Effector memory CD8-positive, alpha-beta T cell (primary cell): ENCODE results near the gene RPP38.
A peak's percentile ranks its signal among the peaks of the same experiment; 100 is the strongest.

ENCODE experiments used
- ATAC-seq: fragments of 150-1000 bp; cut with Tn5 transposase; replicated peaks from 2 replicates; pipeline ENCODE4 v1.10.0; 2021; ENCODE audit warnings: mild to moderate bottlenecking, moderate library complexity
- DNase-seq, 3 experiments: peaks; one replicate each; pipeline ENCODE4 v3.0.0; 2021
- H3K27ac Mint-ChIP-seq, 2 donors: one replicate each; pipeline ENCODE4 v1.8.0; 2022; ENCODE audit warnings: mild to moderate bottlenecking in 2 of 2, mixed read lengths in 2 of 2, moderate library complexity in 2 of 2
- H3K27me3 Mint-ChIP-seq, 2 donors: one replicate each; pipeline ENCODE4 v1.8.0; 2022; ENCODE audit warnings: mixed read lengths in 2 of 2
- H3K36me3 Mint-ChIP-seq: one replicate; pipeline ENCODE4 v1.8.0; 2022; ENCODE audit warnings: mild to moderate bottlenecking, moderate library complexity, mixed read lengths; ENCODE audit not compliant: insufficient read depth
- H3K4me1 Mint-ChIP-seq, 2 donors: one replicate each; pipeline ENCODE4 v1.8.0; 2022; ENCODE audit warnings: low read depth in 2 of 2, mixed read lengths in 2 of 2
- H3K4me3 Mint-ChIP-seq, 2 donors: one replicate each; pipeline ENCODE4 v1.8.0; 2022; ENCODE audit warnings: mild to moderate bottlenecking in 2 of 2, mixed read lengths in 2 of 2, moderate library complexity in 2 of 2
- H3K9me3 Mint-ChIP-seq, 2 donors: one replicate each; pipeline ENCODE4 v1.8.0; 2022; ENCODE audit warnings: mixed read lengths in 2 of 2
- total RNA-seq, 9 experiments: gene quantifications; one replicate each; lab custom pipeline; 2026; lab: John Stamatoyannopoulos, UW

Gene RPP38, protein sequence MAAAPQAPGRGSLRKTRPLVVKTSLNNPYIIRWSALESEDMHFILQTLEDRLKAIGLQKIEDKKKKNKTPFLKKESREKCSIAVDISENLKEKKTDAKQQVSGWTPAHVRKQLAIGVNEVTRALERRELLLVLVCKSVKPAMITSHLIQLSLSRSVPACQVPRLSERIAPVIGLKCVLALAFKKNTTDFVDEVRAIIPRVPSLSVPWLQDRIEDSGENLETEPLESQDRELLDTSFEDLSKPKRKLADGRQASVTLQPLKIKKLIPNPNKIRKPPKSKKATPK
- 6.7 to 28.1 (median 23.8) reads per million in 9 experiments for total RNA-seq

DNA sequence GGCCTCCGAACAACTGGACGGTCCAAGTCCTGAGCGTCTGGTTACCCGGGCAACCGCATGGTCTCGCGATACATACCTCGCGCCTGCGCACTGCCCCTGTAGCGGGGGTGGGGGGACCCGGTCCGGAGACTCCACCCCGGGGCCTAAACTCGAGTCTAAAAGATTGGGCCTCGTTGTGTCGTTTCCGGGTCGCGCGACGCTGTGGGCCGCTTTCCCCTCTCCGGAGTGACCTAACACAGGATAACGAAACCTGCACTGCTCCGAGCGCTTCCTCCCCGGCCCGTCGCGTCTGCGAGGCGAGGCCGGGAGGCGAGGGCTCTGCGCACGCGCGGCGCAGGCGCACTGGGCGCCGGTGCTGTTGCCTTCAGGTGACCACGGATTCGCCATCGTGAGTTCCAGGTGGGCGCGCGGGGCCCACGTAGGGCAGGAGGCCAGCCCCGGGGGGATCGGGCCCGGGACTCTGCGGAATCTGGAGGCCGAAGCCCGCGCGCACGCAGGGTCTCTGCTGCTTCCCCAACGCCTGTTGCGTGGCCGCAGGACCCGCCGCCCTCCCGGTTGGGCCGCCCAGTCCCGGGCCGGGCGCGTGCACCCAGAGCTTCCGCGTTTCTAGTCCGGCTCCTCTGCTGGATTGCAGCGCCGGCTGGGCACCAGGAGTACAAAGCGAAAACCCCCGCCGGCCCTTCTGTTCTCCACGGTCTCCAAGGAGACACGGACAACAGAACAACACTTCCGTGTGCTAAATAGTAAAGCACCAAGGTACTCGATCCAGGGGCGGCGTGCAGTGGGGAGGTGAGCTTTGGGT, at the start of gene RPP38:
Gene RPP38, plus strand, starts transcription at position 345 of the 802 bp plus-strand sequence. CDS start 5,960 bp downstream, outside the sequence.
- H3K27ac Mint-ChIP-seq, result peak within 1 kb of the TSS; percentile 99
- ATAC-seq, result peak; percentile 83
- peaks cover 35% of the 10 kb centered on the region for H3K36me3 Mint-ChIP-seq
- no peaks in the 10 kb centered on the region for H3K9me3 Mint-ChIP-seq
- peak; percentile 94 to 95 (median 95) for DNase-seq
- peaks cover 23 to 29% of the 10 kb centered on the region in 2 donors for H3K4me1 Mint-ChIP-seq
- peak within 1 kb of the TSS; percentile 94 to 95 for H3K4me3 Mint-ChIP-seq
- H3K27me3 Mint-ChIP-seq, result no peaks in the 10 kb centered on the region

DNA sequence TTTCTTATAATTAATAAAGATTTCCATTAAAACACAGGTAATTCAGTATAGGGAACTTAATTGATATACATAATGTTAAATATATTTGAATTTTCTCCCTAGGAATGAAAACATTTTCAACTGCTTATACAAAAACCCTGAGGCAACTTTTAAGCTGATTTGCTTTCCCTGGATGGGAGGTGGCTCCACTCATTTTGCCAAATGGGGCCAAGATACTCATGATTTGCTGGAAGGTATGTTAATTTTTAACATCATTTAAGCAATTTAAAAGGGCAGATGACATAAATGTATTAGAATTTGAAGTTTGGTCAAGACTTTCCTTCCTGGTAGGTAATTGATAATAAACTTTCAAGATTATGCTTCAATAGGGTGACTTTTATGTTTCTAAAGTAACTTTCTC, 47.6 kb upstream of the RPP38 start:
- Mint-ChIP-seq H3K4me3 (no peak overlapping the region), H3K27me3 (peaks cover 12 to 14% of the 10 kb centered on the region in 2 donors), H3K27ac (no peak overlapping the region), H3K36me3 (no peaks in the 10 kb centered on the region), H3K9me3 (no peaks in the 10 kb centered on the region), H3K4me1 (no peaks in the 10 kb centered on the region)
- DNase-seq (no peak), ATAC-seq (no peak)

DNA sequence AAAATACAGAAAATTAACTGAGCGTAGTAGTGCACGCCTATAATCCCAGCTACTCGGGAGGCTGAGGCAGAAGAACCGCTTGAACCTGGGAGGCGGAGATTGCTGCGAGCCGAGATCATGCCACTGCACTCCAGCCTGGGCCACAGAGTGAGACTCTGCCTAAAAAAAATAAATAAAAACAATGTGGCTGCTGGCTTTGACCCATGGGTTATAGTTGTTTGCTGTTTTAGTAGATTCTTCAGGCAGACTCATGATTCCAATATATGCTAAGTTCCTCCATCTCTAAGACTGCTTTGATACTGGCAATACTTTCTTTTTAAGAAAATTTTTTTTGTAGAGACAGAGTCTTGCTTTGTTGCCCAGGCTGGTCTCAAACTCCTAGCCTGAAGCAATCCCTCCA, 45.0 kb upstream of the RPP38 start:
- no peak overlapping the region for H3K4me3 Mint-ChIP-seq
- DNase-seq, result no peak
- H3K4me1 Mint-ChIP-seq, result no peaks in the 10 kb centered on the region
- H3K36me3 Mint-ChIP-seq, result no peaks in the 10 kb centered on the region
- no peak for ATAC-seq
- H3K27ac Mint-ChIP-seq, result no peak overlapping the region
- no peaks in the 10 kb centered on the region for H3K9me3 Mint-ChIP-seq
- peaks cover 13 to 15% of the 10 kb centered on the region in 2 donors for H3K27me3 Mint-ChIP-seq

DNA sequence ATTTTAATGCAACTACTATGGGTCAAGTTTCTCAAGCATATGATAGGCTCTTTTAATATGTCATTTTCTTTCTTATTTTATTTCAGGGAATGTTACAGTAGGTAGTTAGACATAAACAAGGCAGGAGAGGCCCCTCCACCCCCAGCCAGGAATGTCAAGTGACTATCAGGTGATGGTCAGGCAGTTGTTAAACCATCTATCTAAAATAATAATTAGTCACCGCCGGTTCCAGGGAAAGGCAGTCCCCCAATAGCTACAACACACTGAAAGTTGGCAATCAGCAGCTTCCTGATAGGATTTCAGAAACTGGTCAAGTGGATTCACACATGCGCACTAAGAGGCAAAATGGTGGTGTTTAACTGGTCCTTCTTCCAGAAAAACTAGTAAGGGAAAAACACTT, 44.1 kb upstream of the RPP38 start:
- ATAC-seq (no peak), DNase-seq (no peak)
- H3K4me3 Mint-ChIP-seq, result no peak overlapping the region
- H3K27ac Mint-ChIP-seq, result no peak overlapping the region
- H3K27me3 Mint-ChIP-seq, result peaks cover 17 to 20% of the 10 kb centered on the region in 2 donors
- no peaks in the 10 kb centered on the region for H3K9me3 Mint-ChIP-seq
- no peaks in the 10 kb centered on the region for H3K4me1 Mint-ChIP-seq
- H3K36me3 Mint-ChIP-seq, result no peaks in the 10 kb centered on the region

DNA sequence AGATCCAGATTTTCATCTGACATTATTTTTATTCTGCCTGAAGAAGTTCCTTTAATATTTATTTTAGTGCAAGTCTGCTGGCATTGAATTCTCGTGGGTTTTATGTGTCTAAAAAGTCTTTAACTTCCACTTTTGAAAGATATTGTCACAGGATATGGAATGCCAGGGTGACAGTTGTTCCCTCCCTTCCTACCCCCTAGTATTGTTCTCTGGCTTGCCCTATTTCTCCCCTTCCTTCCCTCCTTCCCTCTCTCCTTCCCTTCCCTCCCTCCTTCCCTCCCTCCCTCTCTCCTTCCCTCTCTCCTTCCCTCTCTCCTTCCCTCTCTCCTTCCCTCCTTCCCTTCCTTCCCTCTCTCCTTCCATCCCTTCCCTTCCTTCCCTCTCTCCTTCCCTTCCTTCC, 38.5 kb upstream of the RPP38 start:
- H3K4me3 Mint-ChIP-seq, result no peak overlapping the region
- no peak overlapping the region for H3K27ac Mint-ChIP-seq
- no peaks in the 10 kb centered on the region for H3K4me1 Mint-ChIP-seq
- ATAC-seq (no peak), DNase-seq (no peak)
- peaks cover 45 to 51% of the 10 kb centered on the region in 2 donors for H3K27me3 Mint-ChIP-seq
- peaks cover 3 to 21% of the 10 kb centered on the region in 2 donors for H3K9me3 Mint-ChIP-seq
- H3K36me3 Mint-ChIP-seq, result no peaks in the 10 kb centered on the region

DNA sequence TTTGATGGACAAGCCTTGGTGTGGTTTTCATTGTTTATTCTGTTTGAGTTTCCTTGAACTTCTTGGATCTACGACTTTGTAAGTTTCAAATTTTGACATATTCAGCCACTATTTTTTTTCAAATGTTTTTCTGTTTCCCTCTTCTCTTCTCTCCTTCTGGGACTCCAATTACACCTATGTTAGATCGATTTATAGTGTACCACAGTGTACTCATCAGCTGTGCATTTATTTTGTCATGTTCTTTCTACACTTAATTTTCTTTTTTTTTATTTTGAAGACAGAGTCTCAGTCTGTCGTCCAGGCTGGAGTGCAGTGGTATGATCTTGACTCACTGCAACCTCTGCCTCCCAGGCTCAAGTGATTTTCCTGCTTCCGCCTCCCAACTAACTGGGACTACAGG, 37.2 kb upstream of the RPP38 start:
- Mint-ChIP-seq H3K4me1 (no peaks in the 10 kb centered on the region), H3K9me3 (peaks cover 3 to 21% of the 10 kb centered on the region in 2 donors), H3K27me3 (peaks cover 47 to 48% of the 10 kb centered on the region in 2 donors), H3K36me3 (no peaks in the 10 kb centered on the region), H3K27ac (no peak overlapping the region), H3K4me3 (no peak overlapping the region)
- ATAC-seq (no peak), DNase-seq (no peak)

DNA sequence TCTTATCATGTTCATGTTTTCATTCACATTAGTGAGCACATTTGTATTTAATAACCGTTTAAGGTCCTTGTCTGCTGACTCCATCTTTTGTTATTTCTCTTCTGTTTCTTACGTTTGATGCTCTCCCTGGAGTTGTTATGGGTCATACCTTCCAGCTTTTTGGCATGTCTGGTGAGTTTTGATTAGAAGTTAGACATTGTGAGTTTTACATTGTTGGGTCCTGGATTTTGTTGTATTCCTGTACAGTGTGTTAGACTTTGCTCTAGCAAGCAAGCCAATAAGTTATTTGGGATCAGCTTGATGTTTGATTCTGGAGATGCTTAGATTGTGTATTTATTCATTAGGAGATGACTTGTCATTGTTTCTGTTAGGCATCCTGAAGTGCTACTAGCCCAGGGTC, 36.5 kb upstream of the RPP38 start:
- Mint-ChIP-seq H3K27me3 (peaks cover 50 to 54% of the 10 kb centered on the region in 2 donors), H3K4me3 (no peak overlapping the region), H3K9me3 (peaks cover 3 to 21% of the 10 kb centered on the region in 2 donors), H3K27ac (no peak overlapping the region), H3K4me1 (no peaks in the 10 kb centered on the region), H3K36me3 (no peaks in the 10 kb centered on the region)
- ATAC-seq (no peak), DNase-seq (no peak)

DNA sequence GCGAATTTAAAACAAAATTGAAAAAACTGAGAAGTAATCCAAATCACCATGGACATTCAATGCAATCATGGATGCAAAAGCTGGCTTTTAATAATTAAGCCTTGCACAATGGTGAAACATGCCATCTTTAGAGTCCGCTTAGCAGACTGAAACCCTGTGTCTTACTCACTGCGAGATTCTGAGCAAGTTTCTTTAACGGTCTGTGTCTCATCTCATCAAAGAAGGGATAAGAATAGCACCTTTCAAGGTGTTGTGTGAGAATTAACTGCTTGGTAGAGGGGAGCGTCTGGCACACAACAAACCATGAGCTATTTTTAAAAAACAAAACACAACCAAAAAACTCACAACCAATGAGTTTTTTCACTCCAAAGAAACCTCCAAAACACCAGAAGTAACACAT, 30.0 kb upstream of the RPP38 start:
- DNase-seq (no peak), ATAC-seq (no peak)
- Mint-ChIP-seq H3K27ac (no peak overlapping the region), H3K36me3 (no peaks in the 10 kb centered on the region), H3K27me3 (peaks cover 31 to 40% of the 10 kb centered on the region in 2 donors), H3K9me3 (no peaks in the 10 kb centered on the region), H3K4me3 (no peak overlapping the region), H3K4me1 (no peaks in the 10 kb centered on the region)

DNA sequence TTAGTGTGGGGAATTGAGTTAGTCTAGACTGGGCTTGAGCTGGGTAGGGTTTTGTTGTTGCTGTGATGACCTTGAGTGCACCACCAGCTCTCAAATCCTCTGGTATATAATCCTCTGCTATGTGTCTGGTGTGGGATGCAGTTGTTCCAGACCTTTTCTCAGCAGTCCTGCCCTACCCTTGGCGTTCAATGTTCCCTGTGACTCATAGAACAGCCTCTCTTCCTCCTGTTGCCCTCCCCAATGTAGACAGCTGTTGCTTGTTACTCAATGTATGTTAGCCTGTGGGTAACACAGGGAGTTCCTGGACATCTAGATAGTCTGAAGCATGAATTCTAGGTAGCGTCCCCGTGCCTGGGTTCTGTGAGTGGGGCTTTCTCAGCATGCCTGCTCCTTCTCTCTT, 28.4 kb upstream of the RPP38 start:
- no peaks in the 10 kb centered on the region for H3K9me3 Mint-ChIP-seq
- DNase-seq (no peak), ATAC-seq (no peak)
- H3K36me3 Mint-ChIP-seq, result no peaks in the 10 kb centered on the region
- no peak overlapping the region for H3K4me3 Mint-ChIP-seq
- no peak overlapping the region for H3K27ac Mint-ChIP-seq
- peaks cover 37 to 41% of the 10 kb centered on the region in 2 donors for H3K27me3 Mint-ChIP-seq
- no peaks in the 10 kb centered on the region for H3K4me1 Mint-ChIP-seq

DNA sequence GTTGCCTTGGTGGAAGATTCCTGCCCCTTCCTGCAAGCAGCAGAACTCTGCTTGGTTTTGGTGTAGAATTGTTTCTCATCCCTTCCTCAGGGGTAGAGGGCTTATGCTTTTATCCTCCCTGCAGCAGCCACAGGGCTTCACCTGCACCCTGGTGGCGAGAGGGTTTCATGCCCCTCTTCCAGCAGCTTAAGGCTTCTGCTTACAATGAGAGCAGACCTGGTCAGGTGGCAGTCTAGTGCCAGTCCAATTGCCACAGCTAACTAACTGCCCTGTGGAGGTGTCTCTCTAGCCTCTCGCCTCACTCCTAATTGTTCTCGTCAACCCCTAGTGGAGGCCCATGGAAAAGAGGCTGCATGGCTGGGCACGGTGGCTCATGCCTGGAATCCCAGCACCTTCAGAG, 27.9 kb upstream of the RPP38 start:
- Mint-ChIP-seq H3K9me3 (no peaks in the 10 kb centered on the region), H3K4me1 (no peaks in the 10 kb centered on the region), H3K4me3 (no peak overlapping the region), H3K27me3 (peaks cover 39 to 41% of the 10 kb centered on the region in 2 donors), H3K27ac (no peak overlapping the region), H3K36me3 (no peaks in the 10 kb centered on the region)
- ATAC-seq (no peak), DNase-seq (no peak)

DNA sequence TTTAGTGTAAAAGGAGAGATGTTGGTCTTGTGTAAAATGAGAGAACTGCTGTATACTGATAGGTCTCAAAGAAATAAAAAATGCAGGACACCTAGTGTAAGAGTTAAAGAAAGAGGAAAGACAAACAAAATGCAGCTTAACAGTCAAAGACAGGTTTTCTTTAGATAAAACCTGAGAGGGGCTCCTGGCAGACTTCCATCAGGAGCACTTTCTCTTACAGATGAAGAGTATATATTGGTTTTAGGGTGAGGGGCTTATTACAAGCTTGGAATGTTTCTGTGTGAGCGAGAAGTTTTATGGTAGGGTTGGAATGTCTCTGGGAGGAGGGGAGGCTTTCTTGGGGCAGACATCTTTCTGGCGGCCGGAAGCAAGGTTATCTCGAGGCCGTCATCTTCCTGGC, 24.8 kb upstream of the RPP38 start:
- Mint-ChIP-seq H3K27ac (no peak overlapping the region), H3K27me3 (peaks cover 24 to 25% of the 10 kb centered on the region in 2 donors), H3K9me3 (no peaks in the 10 kb centered on the region), H3K4me3 (no peak overlapping the region), H3K36me3 (peaks cover 5% of the 10 kb centered on the region), H3K4me1 (no peaks in the 10 kb centered on the region)
- ATAC-seq (no peak), DNase-seq (no peak)

DNA sequence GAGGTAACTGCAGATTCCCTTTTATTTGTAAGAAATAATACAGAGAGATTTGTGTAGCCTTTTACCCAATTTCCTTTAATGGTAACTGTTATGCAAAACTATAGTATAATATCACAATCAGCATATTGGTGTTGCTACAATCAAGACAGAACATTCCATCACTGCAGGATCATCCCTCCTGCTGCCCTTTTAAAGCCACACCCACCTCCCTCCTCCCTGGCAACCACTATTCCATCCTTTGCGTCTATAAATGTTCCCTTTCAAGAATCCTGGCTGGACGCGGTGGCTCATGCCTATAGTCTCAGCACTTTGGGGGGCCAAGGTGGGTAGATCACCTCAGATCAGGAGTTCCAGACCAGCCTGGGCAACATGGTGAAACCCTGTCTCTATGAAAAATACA, 21.7 kb upstream of the RPP38 start:
- Mint-ChIP-seq H3K27me3 (peaks cover 17 to 20% of the 10 kb centered on the region in 2 donors), H3K4me1 (no peaks in the 10 kb centered on the region), H3K9me3 (no peaks in the 10 kb centered on the region), H3K27ac (no peak overlapping the region), H3K36me3 (peaks cover 5% of the 10 kb centered on the region), H3K4me3 (no peak overlapping the region)
- no peak for ATAC-seq
- no peak for DNase-seq

DNA sequence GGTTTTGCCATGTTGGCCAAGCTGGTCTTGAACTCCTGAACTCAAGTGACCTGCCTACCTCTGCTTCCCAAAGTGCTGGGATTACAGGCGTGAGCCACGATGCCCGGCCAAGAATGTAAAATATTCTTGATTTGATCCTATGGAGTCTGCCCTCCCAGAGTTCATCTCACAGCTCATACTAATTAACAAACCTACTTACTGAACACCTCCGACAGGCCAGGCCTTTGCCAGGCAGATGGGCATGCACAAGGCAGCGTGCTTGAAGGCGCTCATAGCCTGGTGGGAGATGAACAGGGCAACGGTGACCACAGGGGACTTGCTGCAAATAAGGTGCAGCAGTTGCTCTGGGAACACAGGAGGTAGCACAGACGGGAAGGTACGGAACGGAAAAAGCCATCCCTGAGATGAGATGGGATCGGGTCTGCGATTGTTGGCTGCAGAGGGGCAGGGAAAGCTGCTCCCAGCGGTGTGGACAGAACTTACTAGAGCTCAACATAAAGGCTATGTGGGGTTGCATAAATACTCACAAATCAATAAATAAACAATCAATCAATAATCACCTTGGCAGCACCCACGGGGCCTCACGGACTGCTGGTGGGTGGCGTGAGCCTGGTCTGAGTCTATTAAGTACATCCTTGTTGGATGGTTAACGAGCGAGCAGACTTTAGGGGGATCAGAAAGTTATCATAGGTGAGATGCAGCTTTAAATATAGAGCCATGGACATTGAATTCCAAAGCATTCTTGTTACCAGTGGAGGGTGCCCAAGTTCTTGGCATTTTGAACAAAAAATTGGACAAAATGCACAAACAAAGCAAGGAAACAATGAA, 13.3 kb upstream of the RPP38 start:
- H3K4me1 Mint-ChIP-seq, result no peaks in the 10 kb centered on the region
- H3K27me3 Mint-ChIP-seq, result peaks cover 0 to 6% of the 10 kb centered on the region in 2 donors
- no peaks in the 10 kb centered on the region for H3K9me3 Mint-ChIP-seq
- DNase-seq (no peak), ATAC-seq (no peak)
- no peaks in the 10 kb centered on the region for H3K36me3 Mint-ChIP-seq
- H3K4me3 Mint-ChIP-seq, result peak overlapping the region; percentile 6 to 14
- H3K27ac Mint-ChIP-seq, result no peak overlapping the region
